Measurements from ENCODE around the gene PCBP1.
"Not testable (repeated sequence)": the region's sequence is repeated elsewhere in the genome, so short reads cannot be mapped to it uniquely, and the experiment has no call there.

Gene PCBP1

DNA sequence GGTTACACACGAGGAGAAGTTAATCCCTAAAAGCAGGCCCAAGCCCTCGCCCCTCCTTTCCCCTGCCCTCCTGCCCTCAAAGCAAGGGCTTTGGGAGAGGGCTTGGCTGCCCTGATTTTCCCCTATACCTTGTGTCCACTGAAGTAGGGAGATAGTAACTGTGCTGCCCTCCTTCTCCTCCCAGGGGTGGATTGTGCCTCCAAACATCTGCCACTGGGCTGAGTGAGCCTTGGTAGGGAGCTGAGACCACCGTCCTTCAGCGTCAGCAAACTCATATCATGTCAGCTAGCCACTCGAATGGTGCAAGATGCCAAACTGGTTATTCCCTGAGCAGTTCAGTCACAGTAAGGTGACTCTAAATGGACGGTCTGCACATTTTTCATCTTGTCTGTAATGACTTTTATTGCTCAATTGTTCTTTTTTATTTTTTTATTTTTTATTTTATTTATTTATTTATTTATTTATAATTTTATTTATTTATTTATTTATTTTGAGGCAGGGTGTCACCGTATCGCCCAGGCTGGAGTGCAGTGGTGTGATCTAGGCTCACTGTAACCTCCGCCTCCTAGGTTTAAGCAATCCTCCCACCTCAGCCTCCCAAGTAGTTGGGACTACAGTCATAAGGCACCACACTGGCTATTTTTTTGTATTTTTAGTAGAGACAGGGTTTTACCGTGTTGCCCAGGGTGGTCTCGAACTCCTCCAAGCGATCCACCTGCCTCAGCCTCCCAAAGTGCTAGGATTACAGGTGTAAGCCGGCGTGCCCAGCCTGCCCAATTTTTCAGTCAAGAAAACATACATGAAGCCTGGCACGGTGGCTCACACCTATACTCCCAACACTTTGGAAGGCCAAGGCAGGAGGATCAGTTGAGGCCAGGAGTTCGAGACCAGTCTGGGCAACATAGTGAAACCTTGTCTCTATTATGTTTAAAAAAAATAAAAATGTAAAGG is 8.7 kb downstream of the PCBP1 start:
- TF ChIP-seq POLR2A (IDR thresholded peaks at IDR 0.05; ENCODE audit: low read length) = no peak
- TF ChIP-seq GATA1 (IDR thresholded peaks at IDR 0.05; ENCODE audit: low read depth, low read length) = no peak
- no peak for DNase-seq

DNA sequence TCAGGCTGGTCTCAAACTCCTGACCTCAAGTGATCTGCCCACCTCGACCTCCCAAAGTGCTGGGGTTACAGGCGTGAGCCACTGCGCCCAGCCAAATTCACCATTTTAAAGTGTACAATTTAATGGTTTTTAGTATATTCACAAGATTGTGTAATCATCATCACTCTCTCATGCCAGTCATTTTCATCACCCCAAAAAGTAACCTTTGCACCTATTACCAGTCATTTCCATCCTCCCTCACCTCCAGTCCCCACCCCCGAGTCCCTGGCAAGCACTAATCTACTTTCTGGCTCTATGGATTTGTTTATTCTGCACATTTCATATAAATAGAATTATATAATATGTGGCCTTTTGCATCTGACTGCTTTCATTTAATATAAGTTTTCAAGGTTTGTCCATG is 10.8 kb downstream of the PCBP1 start:
- TF ChIP-seq GATA1 (IDR thresholded peaks at IDR 0.05; ENCODE audit: low read depth, low read length) (no peak), POLR2A (IDR thresholded peaks at IDR 0.05; ENCODE audit: low read length) (no peak)
- DNase-seq = no peak

DNA sequence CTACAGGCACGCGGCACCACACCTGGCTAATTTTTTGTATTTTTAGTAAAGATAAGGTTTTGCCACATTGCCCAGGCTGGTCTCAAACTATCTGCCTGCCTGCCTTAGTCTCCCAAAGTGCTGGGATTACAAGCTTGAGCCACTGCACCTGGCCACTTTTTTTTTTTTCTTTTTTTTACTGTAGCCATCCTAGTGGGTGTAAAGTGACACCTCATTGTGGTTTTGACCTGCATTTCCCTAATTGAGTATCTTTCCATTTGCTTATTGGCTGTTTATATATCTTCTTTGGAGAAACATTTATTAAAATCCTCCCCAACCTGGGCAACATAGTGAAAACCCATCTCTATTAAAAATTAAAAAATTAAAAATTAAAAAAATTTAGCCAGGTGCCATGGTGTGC is 12.0 kb downstream of the PCBP1 start:
- TF ChIP-seq POLR2A (IDR thresholded peaks at IDR 0.05; ENCODE audit: low read length) = no peak
- no peak for TF ChIP-seq GATA1 (IDR thresholded peaks at IDR 0.05; ENCODE audit: low read depth, low read length)
- no peak for DNase-seq

- no peak for DNase-seq
- TF ChIP-seq POLR2A (IDR thresholded peaks at IDR 0.05; ENCODE audit: low read length) (no peak), GATA1 (IDR thresholded peaks at IDR 0.05; ENCODE audit: low read depth, low read length) (no peak)
Observed at GRCh38 chr2:70101174-70101573, 13.9 kb downstream of the PCBP1 start.

DNA sequence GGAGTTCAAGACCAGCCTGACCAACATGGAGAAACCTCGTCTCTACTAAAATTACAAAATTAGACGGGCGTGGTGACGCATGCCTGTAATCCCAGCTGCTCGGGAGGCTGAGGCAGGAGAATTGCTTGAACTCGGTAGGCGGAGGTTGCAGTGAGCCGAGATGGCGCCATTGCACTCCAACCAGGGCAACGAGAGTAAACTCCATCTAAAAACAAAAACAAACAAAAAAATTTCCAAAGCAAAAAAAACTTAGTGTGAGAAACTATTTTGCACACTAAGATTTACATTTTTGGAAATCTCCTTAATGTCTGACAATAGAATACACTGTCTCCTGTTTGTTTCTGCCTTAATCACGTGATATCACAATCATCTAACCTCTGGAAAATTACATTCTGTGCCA is 14.4 kb downstream of the PCBP1 start:
- not testable (repeated sequence) for DNase-seq

DNA sequence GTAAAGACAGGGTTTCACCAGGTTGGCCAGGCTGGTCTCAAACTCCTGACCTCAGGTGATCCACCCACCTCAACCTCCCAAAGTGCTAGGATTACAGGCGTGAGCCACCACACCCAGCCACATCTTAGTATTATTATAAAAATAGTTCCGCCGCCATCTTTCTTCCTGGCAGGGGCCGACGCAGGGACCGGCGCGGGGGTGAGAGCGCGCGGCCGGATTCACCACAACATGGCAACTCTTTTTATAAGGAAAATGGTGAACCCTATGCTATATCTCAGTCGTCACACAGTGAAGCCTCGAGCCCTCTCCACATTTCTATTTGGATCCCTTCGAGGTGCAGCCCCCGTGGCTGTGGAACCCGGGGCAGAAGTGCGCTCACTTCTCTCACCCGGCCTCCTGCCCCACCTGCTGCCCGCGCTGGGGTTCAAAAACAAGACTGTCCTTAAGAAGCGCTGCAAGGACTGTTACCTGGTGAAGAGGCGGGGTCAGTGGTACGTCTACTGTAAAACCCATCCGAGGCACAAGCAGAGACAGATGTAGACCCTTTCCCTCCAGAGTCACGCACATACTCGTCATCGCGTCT is 15.1 kb downstream of the PCBP1 start:
- not testable (repeated sequence) for DNase-seq

- DNase-seq = no peak
- TF ChIP-seq POLR2A (IDR thresholded peaks at IDR 0.05; ENCODE audit: low read length) (no peak), GATA1 (IDR thresholded peaks at IDR 0.05; ENCODE audit: low read depth, low read length) (no peak)
Observed at GRCh38 chr2:70103531-70104061, 16.3 kb downstream of the PCBP1 start.

DNA sequence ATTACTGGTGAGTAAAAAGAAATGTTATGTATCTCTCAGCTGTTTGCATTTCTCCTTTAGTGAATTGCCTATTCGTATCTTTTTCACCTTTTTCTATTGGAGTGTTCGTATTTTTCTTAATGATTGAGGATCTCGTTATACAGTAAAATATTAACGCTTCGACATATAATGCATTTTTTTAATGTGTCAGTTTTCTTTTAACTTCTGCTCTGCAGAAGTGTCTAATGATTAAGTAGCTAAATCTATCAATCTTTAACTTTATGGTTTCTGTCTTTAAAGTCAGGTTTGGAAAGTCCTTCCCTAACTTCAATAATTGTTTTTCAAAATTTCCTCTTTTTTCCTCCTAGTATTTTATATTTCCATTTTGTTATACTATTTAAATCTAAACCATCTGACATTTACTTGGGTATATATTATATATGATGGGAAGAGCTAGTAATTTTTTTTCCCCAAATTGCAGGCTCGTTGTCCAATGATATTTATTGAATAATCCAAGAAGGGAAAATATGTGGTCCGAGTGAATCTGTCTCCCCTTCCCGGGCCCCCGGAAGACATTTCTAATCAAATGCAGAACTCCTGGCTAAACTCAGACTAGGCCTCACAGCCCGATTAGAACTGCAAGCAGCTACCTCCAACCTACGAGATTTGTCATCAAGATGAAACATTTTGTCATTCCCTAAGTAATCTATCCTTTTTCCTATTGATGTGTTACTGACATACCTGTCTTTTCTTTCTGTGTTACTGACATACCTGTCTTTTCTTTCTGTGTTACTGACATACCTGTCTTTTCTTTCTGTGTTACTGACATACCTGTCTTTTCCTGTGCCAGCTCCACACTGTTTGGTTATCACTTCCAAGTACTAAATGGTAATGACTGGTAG is 17.2 kb downstream of the PCBP1 start:
- DNase-seq = peak; percentile 83 to 87
- TF ChIP-seq POLR2A (IDR thresholded peaks at IDR 0.05; ENCODE audit: low read length) (no peak), GATA1 (IDR thresholded peaks at IDR 0.05; ENCODE audit: low read depth, low read length) (no peak)

DNA sequence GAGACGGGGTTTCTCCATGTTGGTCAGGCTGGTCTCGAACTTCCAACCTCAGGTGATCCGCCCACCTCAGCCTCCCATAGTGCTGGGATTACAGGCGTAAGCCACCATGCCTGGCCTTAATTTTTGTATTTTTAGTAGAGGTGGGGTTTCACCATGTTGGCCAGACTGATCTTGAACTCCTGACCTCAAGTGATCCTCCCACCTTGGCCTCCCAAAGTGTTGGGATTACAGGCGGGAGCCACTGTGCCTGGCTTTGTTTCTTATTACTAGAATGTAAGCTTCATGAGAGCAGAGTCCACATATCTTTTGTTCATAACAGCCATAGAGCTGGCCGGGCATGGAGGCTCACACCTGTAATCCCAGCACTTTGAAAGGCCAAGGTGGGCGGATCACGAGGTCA is 18.9 kb downstream of the PCBP1 start:
- DNase-seq = not testable (repeated sequence)

- not testable (repeated sequence) for DNase-seq
Observed at GRCh38 chr2:70110397-70110796, 23.1 kb downstream of the PCBP1 start.

DNA sequence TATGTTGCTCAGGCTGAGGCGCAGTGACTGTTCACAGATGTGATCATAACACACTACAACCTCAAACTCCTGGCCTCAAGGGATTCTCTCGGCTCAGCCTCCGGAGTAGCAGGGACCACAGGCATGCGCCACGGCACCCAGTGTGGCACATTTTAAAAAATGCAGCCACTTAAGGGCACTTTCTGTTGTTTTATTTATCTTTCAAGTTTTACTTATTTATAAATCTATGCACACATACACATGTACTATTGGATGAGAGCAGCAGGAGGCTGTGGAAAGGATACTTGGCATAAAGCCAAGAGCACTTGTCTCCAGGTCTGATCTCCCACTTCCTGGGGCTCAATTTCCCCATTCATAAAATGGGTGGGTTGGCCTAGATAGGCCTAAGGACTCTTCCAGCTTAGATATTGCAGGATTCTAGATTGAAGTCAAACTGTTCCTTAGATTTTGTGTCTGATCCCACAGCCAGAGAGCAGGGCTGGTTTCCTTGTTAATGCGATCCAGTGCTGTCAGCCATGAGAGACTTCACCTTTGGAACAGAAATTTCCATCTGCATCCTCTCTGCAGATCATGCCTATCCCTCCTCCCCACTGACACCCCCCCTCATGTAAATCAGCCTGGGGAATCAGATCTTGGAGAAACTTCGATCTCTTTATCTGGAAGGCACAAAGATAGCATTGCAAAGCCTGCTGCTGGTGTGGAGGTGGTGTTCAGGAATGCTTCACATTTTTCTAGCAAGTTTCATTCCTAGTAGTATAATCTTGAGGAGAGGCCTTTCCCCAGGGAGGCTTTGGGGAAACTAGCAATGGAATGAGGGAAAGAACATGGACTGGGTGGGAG is 24.7 kb downstream of the PCBP1 start:
- DNase-seq = peak in 1 of 2 experiments; percentile 24
- TF ChIP-seq POLR2A (IDR thresholded peaks at IDR 0.05; ENCODE audit: low read length) (no peak), GATA1 (IDR thresholded peaks at IDR 0.05; ENCODE audit: low read depth, low read length) (no peak)

DNA sequence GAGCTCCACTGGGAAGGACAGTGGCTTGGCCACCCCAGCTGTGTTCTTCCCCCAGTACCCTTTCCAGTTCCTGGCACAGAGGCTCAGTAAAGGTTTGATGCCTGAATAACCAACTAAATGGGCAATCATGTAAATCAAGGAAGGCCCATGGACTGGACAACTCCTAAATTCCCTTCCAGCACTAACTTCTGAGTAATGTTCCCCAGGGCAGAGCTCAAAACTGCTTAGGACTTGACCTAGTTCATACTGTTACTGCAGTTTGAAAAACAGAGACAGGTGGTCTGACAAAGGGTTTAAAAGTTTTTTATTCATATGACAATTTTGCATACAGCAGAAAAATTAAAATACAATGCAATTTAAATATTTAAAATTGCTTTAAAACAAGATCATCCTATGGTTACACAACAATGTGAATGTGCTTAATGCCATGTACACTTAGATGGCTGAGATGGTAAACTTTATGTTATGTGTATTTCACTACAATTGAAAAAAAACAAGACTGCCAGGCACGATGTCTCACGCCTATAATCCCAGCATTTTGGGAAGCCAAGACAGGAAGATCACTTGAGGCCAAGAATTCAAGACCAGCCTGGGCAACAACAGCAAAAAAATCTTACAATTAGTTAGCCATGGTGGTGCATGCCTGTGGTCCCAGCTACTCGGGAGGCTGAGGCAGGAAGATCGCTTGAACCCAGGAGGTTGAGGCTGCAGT is 26.2 kb downstream of the PCBP1 start:
- TF ChIP-seq GATA1 (IDR thresholded peaks at IDR 0.05; ENCODE audit: low read depth, low read length) (no peak), POLR2A (IDR thresholded peaks at IDR 0.05; ENCODE audit: low read length) (no peak)

More for the DNA sequence above, 26.2 kb downstream of the PCBP1 start:
- DNase-seq = no peak

Data from erythroblast (primary cell).